Body of pancreas (tissue), 4 donors: ENCODE data around the gene IREB2. TPM values are rescaled to one million over a fixed set of nuclear protein-coding genes. Genes with fewer than 3 reads are reported as not detected.
"Not testable (repeated sequence)": the region's sequence is repeated elsewhere in the genome, so short reads cannot be mapped to it uniquely, and the experiment has no call there.

Experiments
- ATAC-seq: fragments of 150-250 bp; one replicate; pipeline ENCODE4 v1.9.1; 2016
- DNase-seq, 4 donors: peaks; one replicate each; pipeline ENCODE4 v3.0.0-alpha.2; 2019
- H3K27ac ChIP-seq, 4 donors: fragments of 200-600 bp; sonication (generic); 1 replicate in 3 of 4; 2 replicates in 1 of 4; pipeline versions ENCODE4 v1.5.1 to v1.6.1; 2016 to 2019; ENCODE audit warnings: mild to moderate bottlenecking in 1 of 4, mixed read lengths in 1 of 4, moderate library complexity in 1 of 4
- H3K27me3 ChIP-seq, 2 donors: fragments of 200-600 bp; sonication (generic); one replicate each; pipeline ENCODE4 v1.6.0; 2016; ENCODE audit warnings: mild to moderate bottlenecking in 1 of 2
- H3K36me3 ChIP-seq, 2 donors: fragments of 200-600 bp; sonication (generic); replicated peaks in 1 of 2; 2 replicates each; pipeline ENCODE4 v1.5.1; 2016; ENCODE audit warnings: low read depth in 2 of 2; ENCODE audit not compliant: insufficient read depth in 1 of 2
- H3K4me1 ChIP-seq: fragments of 200-600 bp; sonication (generic); one replicate; pipeline ENCODE4 v1.6.0; 2016
- H3K4me3 ChIP-seq, 2 donors: fragments of 200-600 bp; sonication (generic); 1 replicate in 1 of 2; 2 replicates in 1 of 2; pipeline ENCODE4 v1.5.1; 2016 to 2019
- H3K9me3 ChIP-seq, 3 donors: fragments of 200-600 bp; sonication (generic); 1 replicate in 2 of 3; 2 replicates in 1 of 3; pipeline ENCODE4 v1.5.1; 2016
- CTCF ChIP-seq, 7 experiments: fragments of 450-650 bp in 4 of 7; fragments of 200-600 bp in 3 of 7; sonication (generic) in 3 of 7; IDR thresholded peaks; one replicate each; pipeline ENCODE4 v1.5.1; 2016 to 2019; ENCODE audit warnings: antibody characterized with exemption in 7 of 7
- POLR2A ChIP-seq, 3 donors: fragments of 450-650 bp; IDR thresholded peaks; one replicate each; pipeline ENCODE4 v1.6.1; 2016; ENCODE audit warnings: antibody characterized with exemption in 3 of 3, mild to moderate bottlenecking in 2 of 3
- WGBS, 2 donors: methylation state at CpG; one replicate each; pipeline ENCODE4 v1.1.5; 2017; 5-methylcytosine and 5-hydroxymethylcytosine counted together
- intact Hi-C: fragments of 100-400 bp; cut with DNase I; formaldehyde crosslinking; loops from one replicate; pipeline ENCODE4 v1.15.1; 2023
- total RNA-seq, 2 donors: library from RNA; depleted of rRNA; stranded (reverse); fragments of >200 nt; gene quantifications; one replicate each; pipeline ENCODE4 v1.1.0, GENCODE V29; 2016

IREB2 gene
- total RNA-seq, 2 donors from 2014 or later, result 16.2 to 31.9 TPM

GRCh38 chr15:78434134-78434533 lies 3.9 kb upstream of the IREB2 start:
- TF ChIP-seq CTCF (IDR thresholded peaks at IDR 0.05), result no peak
- no peak for TF ChIP-seq POLR2A (IDR thresholded peaks at IDR 0.05)
- WGBS, 2 donors, result 29 to 53% methylated on average over 8 of the region's 8 CpGs
- Histone ChIP-seq H3K4me3 (no peak overlapping the region), H3K9me3 (no peaks in the 10 kb centered on the region), H3K27ac (no peak overlapping the region), H3K27me3 (no peaks in the 10 kb centered on the region), H3K36me3 (no peaks in the 10 kb centered on the region), H3K4me1 (peaks cover 15% of the 10 kb centered on the region)
- no peak for ATAC-seq
- no peak for DNase-seq
- intact Hi-C loops, result no loop called here

DNA sequence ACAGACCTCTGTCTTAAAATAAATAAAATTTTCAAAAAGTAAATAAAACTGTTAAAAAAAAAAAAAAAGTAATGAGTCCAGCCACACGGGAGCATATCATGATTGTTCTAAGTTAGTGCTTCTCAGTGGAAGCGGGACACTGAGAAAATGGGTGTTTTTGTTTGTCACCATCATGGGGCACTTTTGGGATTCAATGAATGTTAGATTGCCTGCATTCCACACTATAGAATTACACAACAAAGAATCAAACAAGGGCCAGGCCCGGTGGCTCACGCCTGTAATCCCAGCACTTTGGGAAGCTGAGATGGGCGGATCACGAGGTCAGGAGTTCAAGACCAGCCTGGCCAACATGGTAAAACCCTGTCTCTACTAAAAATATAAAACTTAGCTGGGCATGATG lies 3.3 kb upstream of the IREB2 start:
- 59 to 61% methylated on average over 6 of the region's 6 CpGs for WGBS, 2 donors
- H3K4me3 ChIP-seq, H3K9me3 ChIP-seq, intact Hi-C loops, ATAC-seq, H3K27me3 ChIP-seq, DNase-seq, H3K36me3 ChIP-seq, H3K27ac ChIP-seq: not testable (repeated sequence)
- peaks cover 20% of the 10 kb centered on the region for H3K4me1 ChIP-seq

- DNase-seq (no peak), ATAC-seq (no peak)
- intact Hi-C loops, result no loop called here
- peaks cover 44% of the 10 kb centered on the region for H3K4me1 ChIP-seq
- peak overlapping the region; percentile 10 to 76 for H3K4me3 ChIP-seq
- no peaks in the 10 kb centered on the region for H3K36me3 ChIP-seq
- no peaks in the 10 kb centered on the region for H3K9me3 ChIP-seq
- TF ChIP-seq POLR2A (IDR thresholded peaks at IDR 0.05), result no peak
- TF ChIP-seq CTCF (IDR thresholded peaks at IDR 0.05), result no peak
- no peaks in the 10 kb centered on the region for H3K27me3 ChIP-seq
- WGBS, 2 donors, result 17 to 18% methylated on average over 11 of the region's 11 CpGs
- H3K27ac ChIP-seq, result peak overlapping the region; percentile 18 to 94 (median 70)
Measured at GRCh38 chr15:78437107-78437761, 782 bp upstream of the IREB2 start.

DNA sequence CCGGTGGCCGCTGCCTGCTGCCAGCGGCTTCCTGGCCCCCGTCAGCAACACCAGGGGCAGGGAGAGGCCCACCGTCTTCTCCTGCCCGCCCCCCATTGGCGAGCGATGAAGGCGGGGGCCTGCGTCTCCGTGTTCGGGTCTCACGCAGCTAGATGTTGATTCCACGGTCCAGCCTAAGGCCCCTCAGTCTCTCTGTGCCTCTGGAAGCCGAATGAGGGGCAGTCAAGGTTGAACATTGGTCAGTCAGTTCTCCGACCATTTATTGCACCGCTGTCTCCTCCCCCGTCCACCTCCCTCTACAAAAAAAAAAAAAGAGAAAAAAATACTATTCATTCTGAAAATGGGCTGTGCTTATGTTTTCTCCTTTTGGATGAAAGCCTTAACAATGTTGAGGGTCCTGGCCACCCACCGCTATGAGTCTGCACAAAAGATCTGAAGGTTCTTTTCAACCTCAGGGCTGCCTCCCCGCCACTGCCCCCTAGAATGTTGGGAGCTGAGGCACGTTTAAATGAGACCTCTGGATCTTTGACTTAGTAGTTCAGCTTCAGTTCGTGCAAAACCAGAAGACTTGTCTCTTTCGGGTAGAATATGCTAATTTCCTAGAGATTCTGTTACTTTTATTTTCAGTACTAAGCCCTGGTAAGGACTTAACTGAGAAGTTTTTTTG lies 736 bp downstream of the IREB2 start:
- Histone ChIP-seq H3K36me3 (peaks cover 0 to 2% of the 10 kb centered on the region in 2 donors), H3K4me3 (peak overlapping the region; percentile 91 to 92), H3K9me3 (no peaks in the 10 kb centered on the region), H3K4me1 (peaks cover 49% of the 10 kb centered on the region), H3K27me3 (no peaks in the 10 kb centered on the region), H3K27ac (peak overlapping the region; percentile 39 to 94 (median 91))
- peak in 2 of 4 donors; percentile 10 to 18 for DNase-seq
- intact Hi-C loops, result no loop called here
- 0% methylated on average over 10 to 23 of the region's 23 CpGs for WGBS, 2 donors
- TF ChIP-seq CTCF (IDR thresholded peaks at IDR 0.05), result no peak
- no peak for TF ChIP-seq POLR2A (IDR thresholded peaks at IDR 0.05)
- no peak for ATAC-seq

DNA sequence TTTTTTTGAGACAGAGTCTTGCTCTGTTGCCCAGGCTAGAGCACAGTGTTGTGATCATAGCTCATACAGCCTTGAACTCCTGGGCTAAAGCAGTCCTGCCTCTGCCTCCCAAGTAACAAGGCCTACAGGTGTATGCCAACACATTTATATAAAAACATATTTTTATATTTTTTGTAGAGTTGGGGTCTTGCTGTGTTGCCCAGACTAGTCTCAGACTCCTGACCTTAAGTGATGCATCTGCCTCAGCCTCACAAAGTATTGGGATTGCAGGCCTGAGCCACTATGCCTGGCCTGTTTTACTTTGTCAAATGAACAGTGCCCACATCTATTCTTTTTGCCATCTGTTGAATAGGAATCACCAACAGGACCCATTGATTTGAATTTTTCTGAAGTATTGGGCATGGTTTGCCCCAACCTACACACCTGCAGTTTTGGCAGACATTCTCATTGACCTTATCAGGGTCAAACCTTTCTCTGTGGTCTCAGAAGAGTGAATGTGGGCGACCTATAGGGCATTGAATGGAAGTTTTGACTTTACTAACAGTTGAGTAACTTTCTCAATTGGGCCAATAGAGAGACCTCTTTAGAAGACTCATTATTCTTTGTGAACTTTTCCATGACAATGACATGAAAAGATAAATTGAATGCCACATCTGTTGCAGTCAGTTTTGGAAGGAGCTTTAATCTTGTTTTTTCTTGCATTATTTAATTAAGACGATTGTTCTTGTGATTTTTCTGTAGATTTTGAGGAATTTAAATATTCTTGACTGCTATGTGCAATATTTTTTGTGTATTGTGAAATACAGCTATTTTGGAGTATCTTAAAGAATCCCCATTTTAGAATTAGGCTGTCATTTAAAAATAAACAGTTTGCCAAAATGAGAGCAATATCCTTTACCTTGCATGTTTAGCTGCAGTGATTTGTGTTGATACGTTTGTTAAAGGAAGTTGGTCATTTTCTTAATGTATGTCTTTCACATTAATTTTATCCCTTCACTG lies 2.7 kb downstream of the IREB2 start:
- H3K27ac ChIP-seq, result no peak overlapping the region
- no peak overlapping the region for H3K4me3 ChIP-seq
- no peak for ATAC-seq
- 48 to 51% methylated on average over 3 of the region's 3 CpGs for WGBS, 2 donors
- TF ChIP-seq CTCF (IDR thresholded peaks at IDR 0.05) (no peak), POLR2A (IDR thresholded peaks at IDR 0.05) (no peak)
- intact Hi-C loops, result no loop called here
- DNase-seq, result no peak
- peaks cover 49% of the 10 kb centered on the region for H3K4me1 ChIP-seq
- H3K36me3 ChIP-seq, result peaks cover 0 to 8% of the 10 kb centered on the region in 2 donors
- no peaks in the 10 kb centered on the region for H3K27me3 ChIP-seq
- H3K9me3 ChIP-seq, result no peaks in the 10 kb centered on the region
